KMS-11 (cell line): Measurements from ENCODE around the gene IDUA.

Experiments
- H2AFZ ChIP-seq: fragments of 200-600 bp; sonication (generic); 2 replicates; pipeline ENCODE4 v1.6.1; 2016; ENCODE audit warnings: antibody characterized with exemption, mixed run types, low read depth
- H3K27ac ChIP-seq: fragments of 200-600 bp; sonication (generic); 2 replicates; pipeline ENCODE4 v1.6.1; 2016; ENCODE audit warnings: mild to moderate bottlenecking, mixed run types
- H3K27me3 ChIP-seq: fragments of 200-600 bp; sonication (generic); 2 replicates; pipeline ENCODE4 v1.6.1; 2017; ENCODE audit warnings: mild to moderate bottlenecking, low read depth, mixed run types, moderate library complexity; ENCODE audit not compliant: insufficient read depth
- H3K36me3 ChIP-seq: fragments of 200-600 bp; sonication (generic); 2 replicates; pipeline ENCODE4 v1.6.1; 2017; ENCODE audit warnings: mild to moderate bottlenecking, mixed run types; ENCODE audit not compliant: insufficient read depth
- H3K4me1 ChIP-seq: fragments of 200-600 bp; sonication (generic); 2 replicates; pipeline ENCODE4 v1.6.1; 2016; ENCODE audit warnings: mild to moderate bottlenecking, low read depth, mixed run types; ENCODE audit not compliant: poor library complexity, severe bottlenecking
- H3K4me2 ChIP-seq: fragments of 200-600 bp; sonication (generic); 2 replicates; pipeline ENCODE4 v1.7.0; 2016; ENCODE audit warnings: mild to moderate bottlenecking, mixed run types
- H3K4me3 ChIP-seq: fragments of 200-600 bp; sonication (generic); IDR thresholded peaks from 2 replicates; pipeline ENCODE4 v1.6.1; 2017; ENCODE audit warnings: low read depth, low read length, mixed read lengths; ENCODE audit not compliant: insufficient read depth
- H3K79me2 ChIP-seq: fragments of 200-600 bp; sonication (generic); 2 replicates; pipeline ENCODE4 v1.6.1; 2016; ENCODE audit warnings: low read depth, mixed run types; ENCODE audit not compliant: insufficient read depth
- H3K9ac ChIP-seq: fragments of 200-600 bp; sonication (generic); 2 replicates; pipeline ENCODE4 v1.6.1; 2016; ENCODE audit warnings: mild to moderate bottlenecking, mixed run types
- H4K20me1 ChIP-seq: fragments of 200-600 bp; sonication (generic); 2 replicates; pipeline ENCODE4 v1.6.1; 2016; ENCODE audit warnings: mild to moderate bottlenecking, mixed run types; ENCODE audit not compliant: insufficient read depth
- TF ChIP-seq, protein P1 (sequence below): fragments of 200-600 bp; sonication (generic); conservative IDR thresholded peaks from 2 replicates; pipeline ENCODE4 v1.6.1; 2017; ENCODE audit warnings: low read depth, mild to moderate bottlenecking, antibody characterized with exemption, low read length, moderate library complexity, mixed read lengths

The IDUA gene

DNA sequence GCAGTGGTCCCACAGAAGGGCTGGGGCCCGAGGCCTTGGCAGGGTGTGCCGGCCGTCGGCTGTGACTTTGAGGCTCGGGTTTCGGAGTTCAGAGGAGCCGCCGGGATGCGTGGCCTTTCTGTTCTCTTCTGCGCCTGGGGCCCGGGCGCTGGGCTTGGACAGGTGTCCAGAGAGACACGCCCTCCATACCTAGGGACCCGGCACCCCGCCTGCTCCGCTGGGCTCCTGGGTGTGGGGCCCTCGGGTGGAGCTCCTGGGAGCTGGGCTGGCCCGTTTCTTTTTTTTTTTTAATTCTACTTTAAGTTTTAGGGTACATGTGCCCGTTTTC, 35.9 kb downstream of the IDUA start:
- H2AFZ ChIP-seq: no peak overlapping the region
- no peak overlapping the region for H3K4me2 ChIP-seq
- H3K4me3 ChIP-seq: no peak overlapping the region
- no peak overlapping the region for H3K27ac ChIP-seq
- H3K79me2 ChIP-seq: no peaks in the 10 kb centered on the region
- H3K27me3 ChIP-seq: no peaks in the 10 kb centered on the region
- H3K36me3 ChIP-seq: no peaks in the 10 kb centered on the region
- TF ChIP-seq, protein P1, sequence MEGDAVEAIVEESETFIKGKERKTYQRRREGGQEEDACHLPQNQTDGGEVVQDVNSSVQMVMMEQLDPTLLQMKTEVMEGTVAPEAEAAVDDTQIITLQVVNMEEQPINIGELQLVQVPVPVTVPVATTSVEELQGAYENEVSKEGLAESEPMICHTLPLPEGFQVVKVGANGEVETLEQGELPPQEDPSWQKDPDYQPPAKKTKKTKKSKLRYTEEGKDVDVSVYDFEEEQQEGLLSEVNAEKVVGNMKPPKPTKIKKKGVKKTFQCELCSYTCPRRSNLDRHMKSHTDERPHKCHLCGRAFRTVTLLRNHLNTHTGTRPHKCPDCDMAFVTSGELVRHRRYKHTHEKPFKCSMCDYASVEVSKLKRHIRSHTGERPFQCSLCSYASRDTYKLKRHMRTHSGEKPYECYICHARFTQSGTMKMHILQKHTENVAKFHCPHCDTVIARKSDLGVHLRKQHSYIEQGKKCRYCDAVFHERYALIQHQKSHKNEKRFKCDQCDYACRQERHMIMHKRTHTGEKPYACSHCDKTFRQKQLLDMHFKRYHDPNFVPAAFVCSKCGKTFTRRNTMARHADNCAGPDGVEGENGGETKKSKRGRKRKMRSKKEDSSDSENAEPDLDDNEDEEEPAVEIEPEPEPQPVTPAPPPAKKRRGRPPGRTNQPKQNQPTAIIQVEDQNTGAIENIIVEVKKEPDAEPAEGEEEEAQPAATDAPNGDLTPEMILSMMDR: no peak
- H3K9ac ChIP-seq: no peak overlapping the region
- no peaks in the 10 kb centered on the region for H3K4me1 ChIP-seq
- no peaks in the 10 kb centered on the region for H4K20me1 ChIP-seq

DNA sequence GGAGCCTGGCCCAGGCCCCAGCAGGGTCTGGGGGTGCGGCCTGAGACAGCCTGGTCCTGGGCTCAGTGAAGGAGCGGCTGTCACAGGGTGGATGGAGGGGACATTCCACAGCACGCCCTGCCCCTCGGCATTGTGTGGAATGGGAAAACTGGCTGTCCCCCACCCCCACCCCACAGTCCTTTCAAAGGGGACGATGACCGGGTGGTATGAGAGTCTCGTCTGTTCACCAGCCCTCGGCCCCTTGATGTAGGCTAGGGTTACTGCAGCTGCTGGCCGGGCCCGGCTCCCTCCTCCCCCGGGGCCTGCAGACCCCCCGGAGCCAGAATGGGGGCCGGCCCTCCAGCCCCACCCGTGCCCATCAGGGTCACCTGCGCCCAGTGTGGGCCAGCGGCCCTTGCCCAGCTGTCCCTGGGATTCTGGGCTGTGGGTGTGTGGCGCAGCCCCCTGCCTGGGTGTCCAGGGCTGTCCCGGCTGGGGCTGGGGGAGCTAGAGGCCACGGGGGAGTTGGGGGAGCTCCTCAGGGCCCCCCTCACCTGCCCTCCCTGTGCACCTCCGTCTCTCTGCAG, 36.3 kb downstream of the IDUA start:
- no peak overlapping the region for H3K4me3 ChIP-seq
- no peak overlapping the region for H2AFZ ChIP-seq
- H4K20me1 ChIP-seq: no peaks in the 10 kb centered on the region
- H3K9ac ChIP-seq: no peak overlapping the region
- H3K27ac ChIP-seq: no peak overlapping the region
- H3K4me1 ChIP-seq: no peaks in the 10 kb centered on the region
- no peaks in the 10 kb centered on the region for H3K79me2 ChIP-seq
- TF ChIP-seq, protein P1: no peak
- H3K4me2 ChIP-seq: no peak overlapping the region
- no peaks in the 10 kb centered on the region for H3K36me3 ChIP-seq
- no peaks in the 10 kb centered on the region for H3K27me3 ChIP-seq

DNA sequence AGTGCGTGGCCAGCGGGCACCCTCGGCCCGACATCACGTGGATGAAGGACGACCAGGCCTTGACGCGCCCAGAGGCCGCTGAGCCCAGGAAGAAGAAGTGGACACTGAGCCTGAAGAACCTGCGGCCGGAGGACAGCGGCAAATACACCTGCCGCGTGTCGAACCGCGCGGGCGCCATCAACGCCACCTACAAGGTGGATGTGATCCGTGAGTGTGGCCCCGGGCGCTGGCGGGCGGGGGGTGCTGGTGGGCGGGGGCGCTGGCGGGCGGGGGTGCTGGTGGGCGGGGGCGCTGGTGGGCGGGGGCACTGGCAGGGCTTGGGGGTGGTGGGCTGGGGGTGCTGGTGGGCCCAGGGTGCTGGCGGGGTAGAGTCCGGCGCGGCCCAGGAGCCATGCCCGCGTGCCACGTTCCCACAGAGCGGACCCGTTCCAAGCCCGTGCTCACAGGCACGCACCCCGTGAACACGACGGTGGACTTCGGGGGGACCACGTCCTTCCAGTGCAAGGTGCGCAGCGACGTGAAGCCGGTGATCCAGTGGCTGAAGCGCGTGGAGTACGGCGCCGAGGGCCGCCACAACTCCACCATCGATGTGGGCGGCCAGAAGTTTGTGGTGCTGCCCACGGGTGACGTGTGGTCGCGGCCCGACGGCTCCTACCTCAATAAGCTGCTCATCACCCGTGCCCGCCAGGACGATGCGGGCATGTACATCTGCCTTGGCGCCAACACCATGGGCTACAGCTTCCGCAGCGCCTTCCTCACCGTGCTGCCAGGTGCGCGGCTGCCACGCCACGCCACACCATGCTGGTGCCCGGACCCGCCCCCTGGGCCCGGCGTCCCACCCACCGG, 37.3 kb downstream of the IDUA start:
- Histone ChIP-seq H4K20me1 (no peaks in the 10 kb centered on the region), H3K9ac (no peak overlapping the region), H3K27ac (no peak overlapping the region), H3K36me3 (no peaks in the 10 kb centered on the region), H3K27me3 (no peaks in the 10 kb centered on the region), H3K4me2 (no peak overlapping the region), H3K79me2 (no peaks in the 10 kb centered on the region), H2AFZ (no peak overlapping the region), H3K4me3 (no peak overlapping the region), H3K4me1 (no peaks in the 10 kb centered on the region)
- TF ChIP-seq, protein P1: no peak

DNA sequence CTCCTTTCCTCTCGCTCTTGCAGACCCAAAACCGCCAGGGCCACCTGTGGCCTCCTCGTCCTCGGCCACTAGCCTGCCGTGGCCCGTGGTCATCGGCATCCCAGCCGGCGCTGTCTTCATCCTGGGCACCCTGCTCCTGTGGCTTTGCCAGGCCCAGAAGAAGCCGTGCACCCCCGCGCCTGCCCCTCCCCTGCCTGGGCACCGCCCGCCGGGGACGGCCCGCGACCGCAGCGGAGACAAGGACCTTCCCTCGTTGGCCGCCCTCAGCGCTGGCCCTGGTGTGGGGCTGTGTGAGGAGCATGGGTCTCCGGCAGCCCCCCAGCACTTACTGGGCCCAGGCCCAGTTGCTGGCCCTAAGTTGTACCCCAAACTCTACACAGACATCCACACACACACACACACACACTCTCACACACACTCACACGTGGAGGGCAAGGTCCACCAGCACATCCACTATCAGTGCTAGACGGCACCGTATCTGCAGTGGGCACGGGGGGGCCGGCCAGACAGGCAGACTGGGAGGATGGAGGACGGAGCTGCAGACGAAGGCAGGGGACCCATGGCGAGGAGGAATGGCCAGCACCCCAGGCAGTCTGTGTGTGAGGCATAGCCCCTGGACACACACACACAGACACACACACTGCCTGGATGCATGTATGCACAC, 38.2 kb downstream of the IDUA start:
- H3K79me2 ChIP-seq: no peaks in the 10 kb centered on the region
- H3K4me2 ChIP-seq: no peak overlapping the region
- no peak overlapping the region for H3K27ac ChIP-seq
- no peaks in the 10 kb centered on the region for H3K4me1 ChIP-seq
- no peak overlapping the region for H3K9ac ChIP-seq
- no peak overlapping the region for H2AFZ ChIP-seq
- no peak overlapping the region for H3K4me3 ChIP-seq
- no peaks in the 10 kb centered on the region for H3K36me3 ChIP-seq
- no peaks in the 10 kb centered on the region for H3K27me3 ChIP-seq
- no peaks in the 10 kb centered on the region for H4K20me1 ChIP-seq
- TF ChIP-seq, protein P1: no peak
